GM12874 (cell line): ENCODE measurements around the gene PRCC.

Experiments
- CTCF ChIP-seq: IDR thresholded peaks from 2 replicates; pipeline ENCODE4 v1.5.1; 2011; ENCODE audit warnings: low read depth, mild to moderate bottlenecking, control low read depth, low read length, moderate library complexity; ENCODE audit not compliant: insufficient read depth

Gene PRCC

GRCh38 chr1:156772728-156773497 lies 5.6 kb downstream of the PRCC start:
- no peak for TF ChIP-seq CTCF

- TF ChIP-seq CTCF: peak; percentile 7; the same call in 1 of the 2 replicates
Measured at GRCh38 chr1:156773607-156774006, 6.3 kb downstream of the PRCC start.

- no peak for TF ChIP-seq CTCF
Measured at GRCh38 chr1:156775799-156776198, 8.5 kb downstream of the PRCC start.

- no peak for TF ChIP-seq CTCF
Measured at GRCh38 chr1:156776942-156777341, 9.6 kb downstream of the PRCC start.

GRCh38 chr1:156777573-156777972 lies 10.2 kb downstream of the PRCC start:
- TF ChIP-seq CTCF: no peak

- no peak for TF ChIP-seq CTCF
Measured at GRCh38 chr1:156781585-156782186, 14.4 kb downstream of the PRCC start.

- TF ChIP-seq CTCF: no peak
Measured at GRCh38 chr1:156785458-156785857, 18.1 kb downstream of the PRCC start.
